GM10847 (cell line): Measurements from ENCODE around the gene ADAMTS9.

Experiments used
- POLR2A ChIP-seq: IDR thresholded peaks from 2 replicates; pipeline ENCODE4 v1.6.1; 2011; ENCODE audit not compliant: insufficient read length; ENCODE audit errors: extremely low read depth

ADAMTS9 gene

GRCh38 chr3:64588380-64588779, 99.4 kb downstream of the ADAMTS9 start:
- no peak for TF ChIP-seq POLR2A

GRCh38 chr3:64586952-64587351, 100.8 kb downstream of the ADAMTS9 start:
- TF ChIP-seq POLR2A = no peak

- no peak for TF ChIP-seq POLR2A
These were observed 103.6 kb downstream of the ADAMTS9 start for GRCh38 chr3:64584179-64584578.

GRCh38 chr3:64578797-64579196, 109.0 kb downstream of the ADAMTS9 start:
- TF ChIP-seq POLR2A = no peak

- TF ChIP-seq POLR2A = no peak
These were observed 109.6 kb downstream of the ADAMTS9 start for GRCh38 chr3:64578062-64578770.

- no peak for TF ChIP-seq POLR2A
These were observed 111.5 kb downstream of the ADAMTS9 start for GRCh38 chr3:64576211-64576775.

GRCh38 chr3:64575211-64575844, 112.5 kb downstream of the ADAMTS9 start:
- TF ChIP-seq POLR2A = no peak

- TF ChIP-seq POLR2A = no peak
These were observed 113.6 kb downstream of the ADAMTS9 start for GRCh38 chr3:64574194-64574593.

- no peak for TF ChIP-seq POLR2A
These were observed 115.8 kb downstream of the ADAMTS9 start for GRCh38 chr3:64571982-64572381.

GRCh38 chr3:64568895-64569517, 118.8 kb downstream of the ADAMTS9 start:
- no peak for TF ChIP-seq POLR2A

- no peak for TF ChIP-seq POLR2A
These were observed 120.9 kb downstream of the ADAMTS9 start for GRCh38 chr3:64566859-64567258.

- TF ChIP-seq POLR2A = no peak
These were observed 124.0 kb downstream of the ADAMTS9 start for GRCh38 chr3:64563751-64564150.

GRCh38 chr3:64561868-64562267, 125.9 kb downstream of the ADAMTS9 start:
- TF ChIP-seq POLR2A = no peak

GRCh38 chr3:64561325-64561843, 126.4 kb downstream of the ADAMTS9 start:
- no peak for TF ChIP-seq POLR2A

- TF ChIP-seq POLR2A = no peak
These were observed 127.0 kb downstream of the ADAMTS9 start for GRCh38 chr3:64560791-64561190.

- no peak for TF ChIP-seq POLR2A
These were observed 128.2 kb downstream of the ADAMTS9 start for GRCh38 chr3:64559588-64559987.
